ENCODE measurements around the gene NALCN.

The NALCN gene

DNA sequence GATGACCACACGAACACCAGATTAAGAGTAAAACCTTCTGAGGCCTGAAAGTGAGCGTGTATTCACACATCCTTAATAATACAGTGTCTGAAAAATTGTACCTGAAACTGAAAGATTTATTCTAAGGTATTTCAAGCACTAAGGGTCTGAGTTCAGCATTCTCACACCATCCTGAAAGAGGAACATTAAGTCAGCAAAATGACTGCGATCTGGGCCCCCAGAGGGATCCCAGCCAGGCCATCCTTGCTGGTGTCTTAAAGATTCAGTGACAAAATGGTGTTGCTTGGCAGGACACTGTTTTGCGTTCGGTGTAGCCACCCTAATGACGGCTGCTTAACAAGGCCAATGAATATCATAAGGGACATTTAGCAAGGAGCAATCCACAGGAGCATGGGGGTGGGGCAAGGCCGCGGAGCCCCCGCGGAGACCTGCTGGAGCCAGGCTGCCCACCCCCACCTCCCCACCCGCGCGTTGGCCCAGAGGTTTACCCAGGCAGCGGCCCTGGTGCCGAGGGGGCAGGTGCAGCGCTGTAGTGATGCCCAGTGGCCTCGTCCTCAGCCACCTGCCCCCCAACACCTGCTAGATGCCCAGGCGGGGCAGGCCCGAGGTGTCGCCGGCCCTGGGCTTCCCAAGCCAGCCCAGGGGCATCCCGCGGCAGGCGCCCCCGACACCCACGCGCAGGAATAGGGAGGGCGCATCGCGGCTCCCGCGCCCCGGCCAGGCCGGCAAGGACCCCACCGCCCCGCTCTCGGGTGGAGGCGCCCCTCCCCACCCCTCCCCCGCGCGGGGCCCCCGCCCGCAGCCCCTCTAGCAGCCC is 742 bp downstream of the NALCN start:
- DNase-seq, result peak in 9 of 14 donors; percentile 29 to 75 (median 59)

DNA sequence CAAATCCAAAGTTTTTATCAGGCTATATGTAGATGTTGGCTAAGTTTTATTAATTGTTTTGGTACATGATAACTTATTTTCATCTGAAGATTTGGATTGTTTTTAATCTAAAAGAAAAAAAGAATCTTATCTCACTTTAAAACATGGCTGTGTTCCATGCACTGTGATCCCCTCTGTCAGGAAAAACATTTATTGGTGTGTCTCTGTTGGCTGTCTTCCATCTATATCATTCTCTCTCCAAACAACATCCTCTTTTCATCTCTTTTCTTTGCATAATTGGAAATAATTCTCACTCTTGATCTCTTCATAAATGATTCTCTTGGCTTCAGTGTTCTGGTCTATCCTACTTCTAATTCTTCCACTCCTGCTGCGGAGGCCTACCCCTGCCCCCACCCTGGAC is 4.2 kb downstream of the NALCN start:
- DNase-seq, result no peak

DNA sequence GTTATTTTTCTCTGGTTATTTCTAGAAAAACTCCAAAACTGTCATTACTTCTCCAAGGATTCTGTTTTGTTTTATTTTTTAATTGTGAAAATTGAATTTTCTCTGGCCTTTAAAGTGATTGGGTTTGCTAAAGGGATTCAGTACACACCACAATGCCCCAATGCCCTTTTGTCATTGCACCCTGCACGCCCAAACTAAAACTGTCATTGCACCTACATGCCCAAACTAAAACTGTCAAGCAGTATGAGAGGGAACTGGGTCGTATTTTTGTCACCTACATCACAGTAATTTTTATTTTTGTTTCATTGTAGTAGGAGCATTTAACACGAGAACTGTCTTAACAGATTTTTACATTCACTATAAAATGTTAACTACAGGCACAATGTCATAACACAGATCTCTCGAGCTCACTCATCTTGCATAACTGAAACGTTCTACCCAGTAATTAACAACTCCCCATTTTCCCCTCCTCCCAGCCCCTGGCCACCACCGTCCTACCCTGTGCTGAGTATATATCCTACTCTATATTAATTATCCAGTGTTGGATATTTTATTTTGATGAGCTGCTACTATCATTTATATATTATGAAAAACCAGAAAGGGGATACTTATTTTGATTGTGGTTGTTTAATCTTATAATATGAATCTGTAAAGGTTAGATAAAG is 7.2 kb downstream of the NALCN start:
- no peak for DNase-seq

DNA sequence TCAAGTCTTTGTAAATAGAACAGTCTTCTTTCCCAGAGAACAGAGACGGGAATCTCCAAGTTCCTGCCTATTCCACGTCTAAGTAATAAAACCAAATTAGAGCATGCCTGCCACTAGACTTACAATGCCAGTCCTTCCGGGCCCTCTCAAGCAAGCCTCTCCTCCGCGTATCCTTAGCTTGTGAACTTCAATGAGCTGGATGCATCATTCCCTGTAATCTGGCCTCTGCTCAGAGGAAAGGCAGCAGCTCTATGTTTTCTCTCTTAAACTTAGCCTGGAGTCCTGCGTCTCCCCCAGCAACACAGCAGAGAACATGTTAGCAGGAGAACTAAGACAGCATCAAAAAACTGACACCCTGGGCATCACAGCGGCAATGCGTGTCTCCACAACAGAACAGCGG is 8.2 kb downstream of the NALCN start:
- DNase-seq, result peak in 1 of 14 donors; percentile 6

DNA sequence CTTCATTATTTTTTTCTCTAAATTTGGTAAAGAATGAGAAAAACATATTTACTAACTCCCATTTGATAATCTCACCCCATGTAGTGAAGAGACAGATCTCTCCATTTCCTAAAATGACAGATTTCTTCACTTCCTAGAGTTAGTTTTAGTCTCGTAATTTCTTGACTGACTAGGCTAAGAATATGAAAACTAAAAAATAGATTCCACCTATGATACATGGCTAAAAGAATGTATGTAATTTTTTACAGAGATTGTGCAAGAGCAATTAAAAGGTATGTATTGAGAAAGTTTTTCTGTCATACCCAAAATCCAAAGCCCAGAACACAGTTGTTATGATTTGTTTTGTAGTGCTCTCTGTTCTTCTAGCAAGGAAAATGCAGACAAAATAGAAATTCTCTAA is 9.5 kb downstream of the NALCN start:
- DNase-seq, result no peak

DNA sequence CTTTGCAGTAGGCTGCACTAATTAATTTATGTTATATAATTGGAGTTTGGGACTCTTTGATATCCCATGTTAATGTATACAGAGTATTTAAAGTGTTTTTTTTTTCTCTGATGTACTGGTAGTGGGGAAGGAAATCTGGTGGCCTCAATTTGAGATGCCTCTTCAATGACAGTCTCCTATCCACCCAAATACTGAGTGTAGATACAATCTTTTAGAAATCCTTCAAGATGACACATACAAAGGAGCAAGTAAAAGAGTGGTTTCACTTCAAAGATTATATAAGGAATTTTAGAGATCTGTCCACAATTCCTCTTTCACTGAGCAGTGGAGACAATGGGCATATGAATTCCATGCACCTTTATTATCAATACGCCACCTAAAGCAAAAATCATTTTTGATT is 15.1 kb downstream of the NALCN start:
- no peak for DNase-seq

DNA sequence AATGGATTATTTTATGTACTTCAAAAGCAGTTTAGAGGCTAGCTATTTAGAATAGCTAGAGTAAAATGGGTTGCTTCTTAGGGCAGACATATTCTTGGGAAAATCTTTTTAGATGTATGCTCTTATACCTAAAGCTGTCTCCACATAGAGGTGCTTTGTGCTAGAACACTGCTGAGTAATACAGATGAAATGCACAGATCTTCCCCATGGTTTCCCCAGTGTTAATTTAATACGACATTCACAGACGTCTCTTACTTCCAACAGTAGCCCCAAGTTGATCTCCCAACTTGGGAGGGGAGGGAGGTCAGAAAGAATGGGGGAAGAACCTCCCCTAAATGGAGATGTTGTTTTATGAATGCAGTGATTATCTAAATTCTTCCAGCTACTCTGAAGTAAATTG is 16.9 kb downstream of the NALCN start:
- DNase-seq, result no peak

DNA sequence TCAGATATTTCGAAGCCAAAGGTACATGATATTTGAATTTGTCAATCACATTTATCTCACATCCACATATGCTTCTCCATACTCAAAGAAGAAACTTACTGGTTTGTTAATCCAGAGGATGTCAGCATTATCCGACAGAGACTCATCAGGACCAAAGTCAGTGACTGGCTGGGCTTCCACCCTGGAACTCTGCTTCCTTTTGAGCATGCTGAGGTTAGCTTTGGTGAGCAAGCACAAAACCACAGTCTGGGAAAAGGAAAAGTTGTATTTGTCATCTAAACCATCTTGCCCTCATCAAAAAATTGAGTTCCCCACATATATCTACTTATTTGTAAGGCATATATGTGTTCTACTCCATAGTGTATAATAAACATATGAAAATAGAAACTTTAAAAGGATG is 17.4 kb downstream of the NALCN start:
- no peak for DNase-seq

DNA sequence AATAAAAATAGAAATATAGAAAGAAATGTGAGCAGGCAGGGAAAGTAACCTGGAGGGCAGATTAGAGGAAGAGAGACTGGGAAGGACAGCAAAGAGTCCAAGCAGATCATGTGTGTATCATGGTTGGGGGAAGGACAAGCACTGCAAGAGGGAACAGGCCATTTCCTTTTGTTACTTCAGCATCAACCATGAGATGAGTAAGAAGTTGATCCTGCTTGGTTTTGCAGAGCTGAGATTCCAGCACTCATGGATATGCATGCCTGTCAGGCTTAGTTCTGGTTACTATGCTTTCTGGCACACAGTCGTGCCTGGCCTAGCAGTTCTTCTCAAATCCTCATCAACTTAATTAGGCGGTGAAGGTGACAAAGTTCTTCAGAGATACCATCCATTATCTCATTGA is 18.1 kb downstream of the NALCN start:
- no peak for DNase-seq

DNA sequence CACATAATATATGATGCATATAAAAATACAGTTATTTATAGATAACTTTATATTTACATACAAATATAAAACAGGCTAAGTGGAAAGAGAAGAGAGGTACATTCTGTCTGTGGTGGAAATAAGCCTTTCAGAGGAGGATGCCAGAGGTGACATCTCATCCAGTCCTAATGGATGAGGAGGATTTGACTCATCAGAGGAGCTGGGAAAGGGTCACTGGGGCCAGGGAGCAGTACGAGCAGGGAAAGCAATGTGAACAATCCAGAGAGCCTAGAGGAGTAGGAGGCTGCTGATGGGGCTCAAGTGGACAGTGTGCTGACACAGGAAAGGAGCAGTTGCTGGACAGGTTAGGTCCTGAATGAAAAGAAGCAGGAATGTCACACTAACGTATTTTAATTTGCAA is 18.6 kb downstream of the NALCN start:
- DNase-seq, result no peak

DNA sequence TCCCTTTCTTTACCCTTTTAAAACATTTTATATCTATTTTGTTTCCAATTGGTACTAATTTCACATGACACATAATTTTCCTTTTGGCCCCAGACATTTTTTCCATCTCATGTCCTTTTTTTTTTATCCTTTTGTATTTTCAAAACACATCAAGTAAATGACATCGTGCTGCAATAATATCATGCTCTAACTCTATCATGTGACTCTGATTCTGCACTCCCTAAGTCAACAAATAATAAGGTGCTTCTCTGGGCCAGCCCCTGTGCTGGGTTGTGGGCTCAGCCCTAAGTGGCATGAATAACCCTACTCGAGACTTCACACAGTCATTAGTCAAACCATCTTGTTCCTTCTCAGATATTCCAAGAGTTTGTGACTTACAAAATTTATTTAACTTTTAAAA is 21.7 kb downstream of the NALCN start:
- no peak for DNase-seq

DNA sequence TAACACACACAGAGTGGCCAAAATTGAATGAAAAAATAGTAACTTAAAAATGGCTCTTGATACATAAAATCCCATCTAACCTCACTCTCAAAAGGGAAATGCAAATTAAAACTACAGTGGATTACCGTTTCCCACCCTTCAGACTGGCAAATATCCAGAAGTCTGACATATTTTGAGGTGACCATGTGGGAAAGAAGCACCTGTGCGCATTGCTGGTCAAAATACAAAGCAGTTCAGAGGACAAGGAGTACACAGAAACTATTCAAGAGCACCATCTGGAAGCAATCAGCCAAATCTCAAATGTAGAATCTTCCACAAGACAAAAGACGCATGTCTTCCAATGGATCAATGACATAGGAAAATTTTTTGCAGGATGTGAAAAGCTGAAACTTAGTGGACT is 23.2 kb downstream of the NALCN start:
- no peak for DNase-seq

DNA sequence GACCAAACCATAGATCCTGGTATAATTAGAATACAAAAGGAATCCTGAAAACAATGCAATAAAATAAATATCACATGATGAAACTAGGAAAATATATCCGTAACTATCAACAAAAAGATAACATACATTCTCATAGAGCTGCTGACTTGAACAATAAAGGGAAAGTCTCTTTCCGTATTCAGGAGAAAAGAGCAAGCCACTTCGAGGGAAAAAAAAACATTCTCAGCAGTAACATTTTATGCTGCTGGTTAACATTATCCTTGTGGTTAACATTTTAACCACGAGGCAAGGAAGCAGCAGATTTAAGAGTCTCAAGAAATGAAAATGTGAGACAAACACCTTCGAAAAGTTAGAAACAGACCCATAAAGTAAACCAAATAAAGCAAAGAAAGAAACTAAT is 25.8 kb downstream of the NALCN start:
- DNase-seq, result no peak

DNA sequence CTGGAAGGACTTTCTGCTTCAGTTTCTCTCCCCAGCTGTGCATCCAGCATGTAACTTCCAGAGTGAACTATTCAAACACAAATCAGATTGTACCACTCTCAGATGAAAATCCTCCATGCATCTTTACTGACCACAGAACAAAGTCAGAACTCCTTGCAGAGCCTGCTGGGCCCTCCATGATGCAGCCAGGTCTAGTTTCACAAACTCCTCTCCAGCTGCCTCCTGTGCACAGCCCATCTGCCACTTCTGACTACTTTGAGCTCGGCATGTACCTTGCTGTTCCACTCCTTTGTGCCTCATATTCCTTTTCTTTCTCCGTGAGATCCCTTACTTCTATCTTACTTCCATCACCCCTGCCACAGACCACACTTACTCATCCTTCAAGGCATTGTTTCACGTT is 31.4 kb downstream of the NALCN start:
- DNase-seq, result no peak

DNA sequence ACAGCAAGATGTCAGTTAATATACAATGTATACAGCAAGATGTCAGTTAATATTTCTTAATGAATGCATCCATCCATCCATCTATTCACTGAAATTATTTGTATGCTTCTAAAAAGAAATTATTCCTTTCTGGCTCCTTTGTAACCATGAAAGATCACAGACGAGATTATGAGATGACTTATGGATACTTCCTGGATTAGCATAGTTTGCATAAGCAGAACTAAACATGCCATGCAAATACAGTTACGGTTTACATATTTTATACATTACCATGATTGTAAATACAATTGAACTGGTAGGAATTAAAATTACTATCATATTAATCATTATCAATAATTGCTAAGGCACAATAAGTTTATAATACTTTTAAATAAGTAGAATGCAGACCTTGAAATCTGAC is 32.7 kb downstream of the NALCN start:
- no peak for DNase-seq

DNA sequence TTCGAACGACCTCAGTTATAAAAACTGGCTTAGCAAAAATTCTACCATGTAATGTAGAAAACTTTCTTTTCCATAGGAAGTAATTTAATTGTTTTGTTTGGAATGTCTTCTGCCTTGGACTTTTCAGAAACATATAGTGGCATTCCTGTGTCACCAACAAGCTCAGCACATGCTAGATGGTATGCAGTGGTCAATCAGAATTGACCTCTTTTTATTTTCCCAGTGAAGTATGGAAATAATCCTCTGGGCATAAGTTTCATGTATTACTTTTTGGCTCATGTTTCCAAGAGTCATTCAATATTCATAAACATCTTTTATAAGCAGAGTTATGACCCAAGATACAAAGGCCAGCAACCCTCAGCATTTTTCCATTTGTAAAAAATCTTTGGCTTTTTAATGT is 33.6 kb downstream of the NALCN start:
- no peak for DNase-seq

DNA sequence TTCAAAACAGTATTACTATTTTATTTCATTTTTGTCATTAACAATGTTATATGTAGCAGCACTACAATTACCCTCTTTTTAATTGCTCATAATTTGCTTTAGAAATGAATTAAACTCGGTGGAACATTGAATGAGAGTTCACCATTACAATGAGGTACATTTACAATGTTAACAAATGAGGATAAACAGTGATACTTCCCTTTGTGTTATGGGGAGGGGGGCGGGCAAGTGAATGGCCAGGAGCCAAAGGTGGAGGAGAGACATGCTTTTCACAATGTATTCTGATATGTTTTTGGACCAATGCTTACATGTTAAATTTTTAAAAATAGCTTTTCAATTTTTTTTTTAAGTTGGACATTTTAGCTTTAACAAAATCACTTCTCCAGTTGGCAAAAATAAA is 34.2 kb downstream of the NALCN start:
- no peak for DNase-seq

DNA sequence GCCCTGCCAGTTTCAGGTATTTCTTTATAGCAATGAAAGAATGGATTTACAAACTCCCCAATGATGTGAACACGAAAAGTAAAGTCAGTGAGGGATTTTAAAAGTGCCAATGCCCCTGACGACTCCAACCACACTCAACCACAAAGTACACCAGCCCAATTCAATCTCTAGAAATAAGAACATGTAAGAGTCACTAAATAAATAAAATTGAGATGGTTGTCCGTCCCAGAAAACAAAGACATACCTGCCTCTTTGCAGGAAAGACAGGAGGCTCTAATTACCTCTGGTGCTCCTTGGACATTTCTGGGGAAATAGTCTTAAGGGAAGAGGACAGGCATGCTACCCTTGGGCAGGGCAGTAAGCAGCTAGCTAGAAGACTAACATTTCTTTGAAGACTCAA is 55.8 kb downstream of the NALCN start:
- no peak for DNase-seq

DNA sequence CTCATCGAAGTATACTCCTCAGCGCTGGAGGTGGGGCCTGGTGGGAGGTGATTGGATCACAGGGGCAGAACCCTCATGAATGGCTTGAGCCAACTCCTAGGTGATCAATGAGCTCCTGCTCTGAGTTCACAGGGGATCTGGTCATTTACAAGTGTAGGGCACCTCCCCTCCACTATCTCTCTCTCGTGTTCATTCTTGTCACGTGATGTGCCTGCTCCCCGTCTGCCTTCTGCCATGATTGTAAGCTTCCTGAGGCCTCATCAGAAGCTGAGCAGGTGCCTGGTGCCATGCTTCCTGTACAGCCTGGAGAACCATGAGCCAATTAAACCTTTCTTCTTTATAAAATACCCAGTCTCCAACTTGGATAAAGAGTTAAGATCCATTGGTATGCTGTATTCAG is 61.4 kb downstream of the NALCN start:
- no peak for DNase-seq

DNA sequence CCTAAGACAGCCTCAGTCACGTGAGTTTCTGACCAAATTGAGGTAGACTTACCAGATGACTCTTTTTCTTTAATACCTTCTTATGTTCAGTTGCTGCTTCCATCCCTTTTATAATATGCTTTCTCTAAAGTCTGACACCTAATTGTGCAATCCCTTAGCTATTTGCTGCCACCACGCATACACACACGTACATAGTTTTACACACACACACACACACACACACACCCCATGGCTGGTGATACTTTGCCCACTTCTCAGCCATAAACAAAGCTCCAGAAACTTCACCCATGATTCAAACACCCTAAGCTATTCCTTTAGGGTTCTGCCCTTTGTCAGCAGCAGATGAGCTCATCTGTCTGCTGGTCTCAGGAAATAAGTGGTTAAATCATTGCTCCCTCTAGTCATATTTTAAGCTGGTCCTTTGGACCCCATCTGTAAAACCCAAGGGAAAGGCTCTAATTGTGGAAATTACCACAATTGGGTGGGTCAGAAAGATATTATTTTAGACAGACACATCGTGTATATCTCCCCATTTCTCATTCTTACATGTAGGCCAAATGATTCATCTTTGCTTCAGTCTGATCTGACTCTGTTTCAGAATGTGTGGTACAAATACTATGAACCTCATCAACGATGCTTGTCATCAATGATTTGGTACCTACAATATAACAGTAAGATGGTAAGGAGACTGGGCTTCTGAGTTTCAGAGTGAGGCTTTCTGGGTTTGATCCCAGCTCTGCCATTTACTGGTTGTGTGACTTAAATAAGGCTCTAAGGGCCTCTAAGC is 69.2 kb downstream of the NALCN start:
- DNase-seq, result no peak

DNA sequence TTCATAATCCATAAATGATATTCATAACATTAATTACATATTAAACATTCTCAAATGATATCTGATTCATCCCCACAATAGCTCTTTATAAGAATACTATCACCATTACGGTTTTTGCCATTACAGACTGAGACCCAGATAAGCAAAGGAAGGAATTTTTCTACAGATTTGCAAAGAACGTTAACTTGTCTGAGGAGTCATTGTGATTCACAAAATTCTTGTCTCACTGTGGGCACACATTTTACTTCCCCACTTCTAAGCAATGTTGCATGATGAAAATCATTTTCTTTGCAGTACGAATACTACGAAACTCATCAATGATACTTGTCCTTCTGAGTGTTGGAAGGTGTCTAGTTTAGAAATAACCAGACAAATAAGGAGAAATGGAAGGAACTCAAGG is 70.1 kb downstream of the NALCN start:
- no peak for DNase-seq

DNA sequence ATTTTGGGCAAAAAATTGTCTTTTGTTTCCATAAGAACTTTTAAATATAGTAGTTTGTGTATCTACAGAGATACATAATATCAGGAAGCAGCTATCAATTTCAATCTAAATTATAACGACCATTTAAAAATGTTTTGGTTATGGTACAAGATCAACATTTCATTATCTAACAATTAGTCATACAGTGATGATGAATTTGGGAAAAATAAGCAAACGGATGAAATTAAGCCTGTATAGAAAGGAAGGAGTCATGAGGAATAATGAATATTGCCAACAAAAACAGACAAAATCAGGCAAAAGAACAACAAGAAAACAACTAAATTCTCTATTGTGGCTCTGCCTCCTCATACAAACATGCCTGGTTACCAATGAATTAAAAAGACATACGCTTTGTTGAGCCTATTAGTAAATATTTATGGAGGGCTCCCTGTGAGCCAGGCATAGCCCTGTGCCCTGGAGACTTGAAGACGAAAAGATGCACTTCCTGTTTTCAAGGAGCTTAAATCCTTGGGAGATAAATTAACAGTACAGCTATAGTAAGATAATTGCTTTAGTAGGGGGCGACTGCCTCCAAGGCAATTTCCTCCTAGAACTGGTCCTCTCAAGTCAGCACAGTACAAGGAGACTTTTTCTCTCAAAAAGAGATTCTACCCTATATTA is 73.0 kb downstream of the NALCN start:
- no peak for DNase-seq

DNA sequence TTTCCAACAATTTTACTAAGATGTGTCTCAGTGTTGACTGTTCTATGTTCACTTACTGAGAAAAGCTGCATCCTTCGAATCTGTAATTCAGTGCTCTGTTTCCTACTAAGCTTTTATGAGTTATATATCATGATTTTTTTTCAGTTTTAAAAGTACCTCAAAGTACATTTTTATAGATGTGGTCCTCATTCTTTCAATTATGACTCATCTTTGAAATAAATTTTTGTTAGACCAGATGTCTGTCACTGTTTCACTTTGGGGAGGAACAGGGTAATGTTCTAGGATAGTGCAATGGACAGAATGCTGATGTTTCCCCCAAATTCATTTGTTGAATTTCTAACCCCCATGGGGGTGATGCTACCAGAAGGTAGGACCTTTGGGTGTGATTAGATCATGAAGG is 74.8 kb downstream of the NALCN start:
- DNase-seq, result no peak

Data from C1 segment of cervical spinal cord (tissue), 14 donors.